OCI-LY7 (cell line): ENCODE data around the gene IGSF22.

Experiments used
- EZH2phosphoT487 ChIP-seq: fragments of 200-600 bp; sonication (generic); IDR thresholded peaks from 2 replicates; pipeline ENCODE4 v1.6.1; 2018; ENCODE audit warnings: low read depth, borderline replicate concordance, mild to moderate bottlenecking, mixed run types, antibody characterized with exemption, low read length, moderate library complexity, mixed read lengths
- TF ChIP-seq, protein P1 (sequence below): fragments of 200-600 bp; sonication (generic); conservative IDR thresholded peaks from 2 replicates; pipeline ENCODE4 v1.5.1; 2014; ENCODE audit warnings: mild to moderate bottlenecking, antibody characterized with exemption, low read length, moderate library complexity, mixed read lengths

DNA sequence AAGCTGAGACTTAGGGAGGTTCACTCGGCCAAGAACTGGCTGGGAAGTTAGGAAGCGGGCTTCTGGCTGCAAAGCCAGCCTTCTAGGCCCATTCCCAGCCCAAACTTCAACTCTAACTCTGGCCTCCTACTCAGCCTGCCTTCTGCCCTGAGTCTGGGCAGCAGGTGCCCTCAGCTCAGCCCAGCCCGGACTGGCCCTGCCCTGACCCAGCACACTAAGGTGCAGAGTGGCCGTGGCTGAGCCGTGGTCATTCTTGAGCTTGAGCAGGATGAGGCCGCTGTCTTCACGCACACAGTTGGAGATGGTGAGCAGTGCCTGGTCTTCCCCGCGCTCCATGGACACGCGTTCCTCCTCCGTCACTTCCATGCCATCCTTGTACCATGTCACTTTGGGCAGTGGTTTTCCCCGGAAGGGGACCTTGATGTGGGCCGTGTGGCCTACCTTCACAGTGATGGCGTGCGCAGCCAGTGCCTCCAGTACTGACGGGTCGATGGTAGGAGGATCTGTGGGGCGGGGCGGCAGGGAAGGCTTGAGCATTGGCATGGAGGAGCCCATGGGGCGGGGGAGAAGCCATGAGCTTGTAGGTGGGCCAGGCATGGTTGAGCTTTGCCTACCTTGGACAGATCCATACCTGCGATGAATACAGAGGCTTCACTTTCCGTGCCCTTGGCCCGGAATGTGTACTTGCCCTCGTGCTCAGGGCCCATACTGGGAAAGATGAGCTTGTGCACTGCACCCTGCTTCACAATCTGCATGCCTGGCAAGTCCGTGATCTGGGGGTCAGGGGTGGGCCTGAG, 12.1 kb downstream of the IGSF22 start:
- TF ChIP-seq, protein P1, sequence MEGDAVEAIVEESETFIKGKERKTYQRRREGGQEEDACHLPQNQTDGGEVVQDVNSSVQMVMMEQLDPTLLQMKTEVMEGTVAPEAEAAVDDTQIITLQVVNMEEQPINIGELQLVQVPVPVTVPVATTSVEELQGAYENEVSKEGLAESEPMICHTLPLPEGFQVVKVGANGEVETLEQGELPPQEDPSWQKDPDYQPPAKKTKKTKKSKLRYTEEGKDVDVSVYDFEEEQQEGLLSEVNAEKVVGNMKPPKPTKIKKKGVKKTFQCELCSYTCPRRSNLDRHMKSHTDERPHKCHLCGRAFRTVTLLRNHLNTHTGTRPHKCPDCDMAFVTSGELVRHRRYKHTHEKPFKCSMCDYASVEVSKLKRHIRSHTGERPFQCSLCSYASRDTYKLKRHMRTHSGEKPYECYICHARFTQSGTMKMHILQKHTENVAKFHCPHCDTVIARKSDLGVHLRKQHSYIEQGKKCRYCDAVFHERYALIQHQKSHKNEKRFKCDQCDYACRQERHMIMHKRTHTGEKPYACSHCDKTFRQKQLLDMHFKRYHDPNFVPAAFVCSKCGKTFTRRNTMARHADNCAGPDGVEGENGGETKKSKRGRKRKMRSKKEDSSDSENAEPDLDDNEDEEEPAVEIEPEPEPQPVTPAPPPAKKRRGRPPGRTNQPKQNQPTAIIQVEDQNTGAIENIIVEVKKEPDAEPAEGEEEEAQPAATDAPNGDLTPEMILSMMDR = no peak
- no peak for TF ChIP-seq EZH2phosphoT487
